ENCODE data around the gene COPS6.

COPS6 gene

GRCh38 chr7:100080907-100081534, 7.7 kb upstream of the COPS6 start:
- peaks cover 31% of the 10 kb centered on the region for H3K36me3 ChIP-seq (ENCODE audit: insufficient read depth, low read length)
- H3K27me3 ChIP-seq (ENCODE audit: insufficient read depth, low read length) = no peaks in the 10 kb centered on the region
- H3K9ac ChIP-seq (ENCODE audit: low read length) = peak overlapping the region; percentile 70
- H3F3A ChIP-seq (ENCODE audit: insufficient read depth, low read length) = peaks cover 10% of the 10 kb centered on the region; the same call in 1 of the 2 replicates
- no peak overlapping the region for H2AFZ ChIP-seq (ENCODE audit: low read length)
- no peaks in the 10 kb centered on the region for H3K9me3 ChIP-seq (ENCODE audit: low read length)
- peaks cover 6% of the 10 kb centered on the region for H3K79me2 ChIP-seq (ENCODE audit: insufficient read depth, low read length)
- peak overlapping the region; percentile 4 for H3K27ac ChIP-seq (ENCODE audit: low read depth, low read length, poor library complexity, severe bottlenecking)
- peaks cover 20% of the 10 kb centered on the region for H3K4me1 ChIP-seq (ENCODE audit: insufficient read depth, low read length, severe bottlenecking)
- no peaks in the 10 kb centered on the region for H4K20me1 ChIP-seq (ENCODE audit: insufficient read depth, low read length)
- H3K4me3 ChIP-seq (ENCODE audit: low read depth, low read length, poor library complexity, severe bottlenecking) = peak overlapping the region; percentile 75
- H3K9me2 ChIP-seq (ENCODE audit: low read depth, low read length) = no peaks in the 10 kb centered on the region
- TF ChIP-seq CTCF (IDR thresholded peaks at IDR 0.05; ENCODE audit: low read length) = no peak
- no peak for TF ChIP-seq EZH2 (IDR thresholded peaks at IDR 0.05; ENCODE audit: borderline replicate concordance, low read length)
- H3K4me2 ChIP-seq (ENCODE audit: low read length) = peak overlapping the region; percentile 76

- H3K36me3 ChIP-seq (ENCODE audit: insufficient read depth, low read length) = peaks cover 25% of the 10 kb centered on the region
- no peaks in the 10 kb centered on the region for H4K20me1 ChIP-seq (ENCODE audit: insufficient read depth, low read length)
- no peak within 1 kb of the TSS for H2AFZ ChIP-seq (ENCODE audit: low read length)
- H3K9me3 ChIP-seq (ENCODE audit: low read length) = no peaks in the 10 kb centered on the region
- H3F3A ChIP-seq (ENCODE audit: insufficient read depth, low read length) = peaks cover 10% of the 10 kb centered on the region; the same call in 1 of the 2 replicates
- H3K9me2 ChIP-seq (ENCODE audit: low read depth, low read length) = no peaks in the 10 kb centered on the region
- peak within 1 kb of the TSS; percentile 66 for H3K27ac ChIP-seq (ENCODE audit: low read depth, low read length, poor library complexity, severe bottlenecking)
- peaks cover 20% of the 10 kb centered on the region for H3K4me1 ChIP-seq (ENCODE audit: insufficient read depth, low read length, severe bottlenecking)
- H3K9ac ChIP-seq (ENCODE audit: low read length) = peak within 1 kb of the TSS; percentile 70
- TF ChIP-seq EZH2 (IDR thresholded peaks at IDR 0.05; ENCODE audit: borderline replicate concordance, low read length) (no peak), CTCF (IDR thresholded peaks at IDR 0.05; ENCODE audit: low read length) (peak; percentile 99)
- H3K4me2 ChIP-seq (ENCODE audit: low read length) = peak within 1 kb of the TSS; percentile 76
- peak within 1 kb of the TSS; percentile 75 for H3K4me3 ChIP-seq (ENCODE audit: low read depth, low read length, poor library complexity, severe bottlenecking)
- no peaks in the 10 kb centered on the region for H3K27me3 ChIP-seq (ENCODE audit: insufficient read depth, low read length)
- peaks cover 6% of the 10 kb centered on the region for H3K79me2 ChIP-seq (ENCODE audit: insufficient read depth, low read length)
These were observed 7.2 kb upstream of the COPS6 start, which contains the start of gene ZNF3 for GRCh38 chr7:100081535-100082102. TSS of gene ZNF3 (minus strand) at chr7:100081723. CDS start at chr7:100077357, 4,366 bp downstream.

- peak overlapping the region; percentile 36 for H3K27ac ChIP-seq (ENCODE audit: low read depth, low read length, poor library complexity, severe bottlenecking)
- H2AFZ ChIP-seq (ENCODE audit: low read length) = no peak overlapping the region
- H3K4me2 ChIP-seq (ENCODE audit: low read length) = peak overlapping the region; percentile 76; the same call in 1 of the 2 replicates
- H4K20me1 ChIP-seq (ENCODE audit: insufficient read depth, low read length) = no peaks in the 10 kb centered on the region
- H3K27me3 ChIP-seq (ENCODE audit: insufficient read depth, low read length) = no peaks in the 10 kb centered on the region
- no peak overlapping the region for H3K9ac ChIP-seq (ENCODE audit: low read length)
- peaks cover 6% of the 10 kb centered on the region for H3K79me2 ChIP-seq (ENCODE audit: insufficient read depth, low read length)
- H3K4me1 ChIP-seq (ENCODE audit: insufficient read depth, low read length, severe bottlenecking) = peaks cover 21% of the 10 kb centered on the region
- H3F3A ChIP-seq (ENCODE audit: insufficient read depth, low read length) = peaks cover 10% of the 10 kb centered on the region; the same call in 1 of the 2 replicates
- no peaks in the 10 kb centered on the region for H3K9me2 ChIP-seq (ENCODE audit: low read depth, low read length)
- TF ChIP-seq CTCF (IDR thresholded peaks at IDR 0.05; ENCODE audit: low read length) = no peak
- no peak for TF ChIP-seq EZH2 (IDR thresholded peaks at IDR 0.05; ENCODE audit: borderline replicate concordance, low read length)
- H3K9me3 ChIP-seq (ENCODE audit: low read length) = no peaks in the 10 kb centered on the region
- peaks cover 18% of the 10 kb centered on the region; the same call in 1 of the 2 replicates for H3K36me3 ChIP-seq (ENCODE audit: insufficient read depth, low read length)
- H3K4me3 ChIP-seq (ENCODE audit: low read depth, low read length, poor library complexity, severe bottlenecking) = peak overlapping the region; percentile 75
These were observed 5.8 kb upstream of the COPS6 start for GRCh38 chr7:100082978-100083377.

Measured in OCI-LY1 (cell line).